Loucy (cell line): ENCODE data around the gene IGFL4.

Experiments used
- CTCF ChIP-seq: fragments of 200-600 bp; sonication (generic); conservative IDR thresholded peaks from 2 replicates; pipeline ENCODE4 v1.5.1; 2014; ENCODE audit warnings: mild to moderate bottlenecking, antibody characterized with exemption, low read length
- EZH2phosphoT487 ChIP-seq: fragments of 200-600 bp; IDR thresholded peaks from 2 replicates; pipeline ENCODE4 v1.6.1; 2018; ENCODE audit warnings: antibody characterized with exemption, mild to moderate bottlenecking, moderate library complexity, borderline replicate concordance

- TF ChIP-seq CTCF (no peak), EZH2phosphoT487 (no peak)
These were observed 45.1 kb upstream of the IGFL4 start for GRCh38 chr19:46085888-46086287.
